GM19035 (cell line): ENCODE measurements around the gene PDLIM1.
"Not testable (repeated sequence)": the region's sequence is repeated elsewhere in the genome, so short reads cannot be mapped to it uniquely, and the experiment has no call there.

Source experiments
- ATAC-seq: cut with Tn5 transposase; IDR thresholded peaks from one replicate; pipeline ENCODE4 v1.9.1; 2021; ENCODE audit not compliant: unreplicated experiment

PDLIM1 gene

DNA sequence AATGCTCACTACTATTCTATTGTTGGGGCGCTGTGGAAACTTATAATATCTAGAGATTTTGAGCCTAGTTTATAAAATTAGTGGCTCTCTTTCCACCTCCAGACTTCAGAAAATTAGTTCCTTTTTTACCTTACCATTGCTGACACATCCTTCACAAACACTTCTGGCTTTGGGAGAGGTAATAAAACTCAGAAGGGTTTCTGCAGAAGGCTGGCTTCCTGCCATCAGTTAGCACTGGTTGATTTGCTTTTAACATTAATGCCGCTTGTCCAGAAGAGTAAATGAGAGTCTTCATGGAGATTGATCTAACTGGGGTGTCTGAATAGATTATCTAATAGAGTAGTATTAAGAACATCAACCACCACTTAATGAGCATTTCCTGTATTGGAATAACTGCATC, 76.4 kb downstream of the PDLIM1 start:
- ATAC-seq = no peak

DNA sequence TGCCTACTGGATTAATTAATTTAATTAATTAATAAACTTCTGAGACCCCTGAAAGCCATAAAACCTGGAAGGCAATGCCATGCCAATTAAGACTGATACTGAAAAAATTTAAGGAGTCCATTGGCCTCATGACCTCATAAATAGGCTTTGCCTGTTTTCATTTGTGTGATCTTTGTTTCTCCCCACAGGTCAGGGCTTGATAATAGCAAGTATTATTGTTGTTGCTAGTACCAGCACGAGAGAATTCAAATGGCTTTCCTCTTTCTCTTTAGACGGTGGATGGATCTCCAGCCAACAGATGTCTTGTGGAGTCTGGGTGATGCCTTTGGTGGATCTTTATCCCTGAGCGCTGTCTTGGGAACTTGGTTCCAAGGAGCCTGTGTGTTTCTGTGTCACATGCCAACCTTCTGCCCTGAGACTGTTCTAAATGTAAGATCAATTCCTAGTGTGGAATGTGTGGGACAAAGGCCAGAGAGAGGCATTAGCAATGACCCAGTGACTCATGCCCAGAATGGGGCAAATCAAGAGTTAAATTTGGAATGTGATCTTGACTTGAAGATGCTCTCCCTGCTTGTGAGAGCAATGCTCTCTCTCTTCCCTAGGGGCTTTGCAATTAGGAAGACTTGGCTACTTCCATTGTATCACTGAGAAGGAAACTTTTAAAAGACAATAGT, 79.1 kb downstream of the PDLIM1 start:
- ATAC-seq = no peak

DNA sequence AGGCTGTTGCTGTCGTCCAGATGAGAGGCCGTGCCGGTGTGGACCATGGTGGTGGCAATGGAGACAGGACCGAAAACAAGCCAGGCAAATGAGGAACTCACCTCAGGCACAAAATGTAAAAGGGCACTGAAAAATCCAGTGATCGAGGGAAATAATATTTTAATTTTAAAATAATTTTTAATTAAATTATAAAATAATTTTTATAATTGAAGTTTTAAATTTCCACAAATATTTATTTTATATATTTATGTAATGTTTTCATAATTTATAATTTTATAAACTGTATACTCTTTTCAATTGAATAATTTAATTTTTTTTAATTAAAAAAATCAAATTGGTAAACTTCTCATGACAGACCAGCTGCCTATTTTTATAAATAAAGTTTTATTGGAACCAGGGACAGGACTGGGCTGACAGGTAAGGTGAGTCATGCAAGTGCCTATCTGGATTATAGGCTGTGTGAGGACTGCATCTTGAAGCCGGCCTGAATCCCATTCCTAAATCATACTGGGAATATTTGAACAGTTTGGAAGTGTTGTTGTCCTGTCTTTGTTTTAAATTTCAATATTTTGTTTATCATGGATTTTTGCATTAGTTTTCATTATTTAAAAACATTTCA, 81.2 kb downstream of the PDLIM1 start:
- no peak for ATAC-seq

DNA sequence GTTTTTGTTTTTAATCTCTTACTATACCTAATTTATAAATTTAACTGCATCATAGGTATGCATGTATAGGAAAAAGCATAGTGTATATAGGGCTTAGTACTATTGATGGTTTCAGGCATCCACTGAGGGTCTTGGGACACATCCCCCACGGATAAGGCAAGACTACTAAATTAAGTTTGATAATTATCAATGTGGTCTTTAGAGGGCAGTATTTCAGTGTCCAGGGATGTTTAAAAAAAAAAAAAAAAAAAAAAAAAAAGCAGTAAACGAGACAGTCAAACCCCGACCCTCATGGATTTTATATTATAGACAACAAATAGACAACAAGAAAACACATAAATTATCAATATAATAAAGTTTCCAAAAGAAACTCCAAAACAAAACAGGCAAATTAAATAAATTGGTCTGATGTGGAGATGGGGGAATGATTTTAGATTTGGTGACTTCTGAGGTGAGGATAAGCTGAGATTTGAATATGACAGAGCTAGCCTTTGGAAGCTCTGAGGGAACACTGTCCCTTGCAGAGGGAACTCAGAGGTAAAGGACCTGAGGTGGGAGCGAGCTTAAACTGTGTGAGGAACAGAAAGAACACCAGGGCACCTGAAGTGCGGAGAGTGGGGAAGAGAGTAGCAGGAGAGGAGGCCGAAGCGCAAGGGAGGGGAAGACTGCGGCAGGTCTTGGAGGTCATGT, 82.0 kb downstream of the PDLIM1 start:
- no peak for ATAC-seq

DNA sequence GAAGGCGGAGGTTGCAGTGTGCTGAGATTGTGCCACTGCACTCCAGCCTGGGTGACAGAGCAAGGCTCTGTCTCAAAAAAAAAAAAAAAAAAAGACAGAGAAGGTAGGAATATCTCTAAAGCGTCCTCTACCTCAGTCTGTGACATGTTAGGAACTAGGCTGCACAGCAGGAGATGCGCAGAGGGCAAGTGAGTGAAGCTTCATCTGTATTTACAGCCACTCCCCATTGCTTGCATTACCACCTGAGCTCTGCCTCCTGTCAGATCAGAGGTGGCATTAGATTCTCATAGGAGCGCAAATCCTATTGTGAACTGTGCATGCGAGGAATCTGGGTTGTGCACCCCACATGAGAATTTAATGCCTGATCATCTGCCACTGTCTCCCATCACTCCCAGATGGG, 87.9 kb downstream of the PDLIM1 start:
- not testable (repeated sequence) for ATAC-seq

DNA sequence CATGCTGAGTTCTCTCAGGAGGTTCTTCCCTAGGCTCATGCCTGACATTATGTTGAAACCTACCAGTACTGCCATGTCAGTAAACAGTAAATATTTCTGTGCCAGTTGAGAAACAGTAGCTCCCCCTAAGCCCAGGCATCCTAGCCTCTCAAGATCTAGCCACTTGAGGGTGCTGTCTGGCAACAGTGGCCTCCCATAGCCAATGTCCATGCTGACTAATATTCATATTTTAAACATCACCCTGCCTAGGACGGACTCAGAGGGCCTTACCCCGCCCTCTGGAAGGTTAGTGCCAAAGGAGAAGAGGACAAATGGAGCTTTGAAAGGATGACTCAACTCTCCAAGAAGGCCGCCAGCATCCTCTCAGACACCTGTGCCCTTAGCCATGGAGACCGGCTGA, 89.1 kb downstream of the PDLIM1 start:
- ATAC-seq = no peak

DNA sequence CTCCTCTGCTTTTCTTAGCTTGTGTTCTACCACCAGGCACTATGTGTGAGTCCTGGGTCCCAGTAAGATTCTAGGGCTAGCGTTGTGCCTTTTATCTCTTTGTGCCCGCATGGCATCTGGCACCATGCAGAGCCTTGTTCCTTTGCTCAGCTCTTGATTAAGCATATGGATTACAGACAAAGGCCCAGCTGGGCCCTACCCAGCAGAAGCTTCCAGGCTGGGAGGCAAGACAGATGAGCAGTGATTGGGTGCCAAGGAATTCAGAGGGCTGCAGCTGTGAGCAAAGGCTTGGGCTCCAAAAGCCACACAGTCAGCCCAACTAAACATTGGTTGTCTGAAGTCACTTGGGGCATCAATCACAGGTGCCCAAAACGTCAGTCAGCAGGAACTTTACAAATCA, 94.8 kb downstream of the PDLIM1 start:
- ATAC-seq = no peak

DNA sequence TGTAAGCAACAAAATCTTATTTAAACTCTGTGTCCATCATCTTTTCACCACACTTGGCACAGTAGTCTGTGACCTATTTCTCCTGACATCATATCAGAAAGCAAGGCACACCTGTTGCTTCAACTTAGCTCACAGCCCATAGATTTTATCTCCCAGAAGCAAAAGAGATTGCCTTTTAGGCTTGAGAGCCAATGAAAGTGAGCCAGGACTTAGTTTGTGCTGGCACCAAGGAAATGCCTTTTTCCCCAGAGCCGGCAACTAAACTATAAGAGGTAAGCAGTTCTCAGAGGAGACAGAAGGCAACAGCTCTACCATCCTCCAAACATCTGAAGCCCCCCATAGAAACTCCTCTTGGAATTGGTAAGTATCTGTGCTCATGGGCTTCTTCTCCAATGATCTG, 96.9 kb downstream of the PDLIM1 start, which contains the start of gene ACSM6:
ACSM6 (plus strand) TSS at position 295 of the 400 bp plus-strand sequence. CDS start 248 bp downstream, outside the sequence.
- ATAC-seq = no peak

DNA sequence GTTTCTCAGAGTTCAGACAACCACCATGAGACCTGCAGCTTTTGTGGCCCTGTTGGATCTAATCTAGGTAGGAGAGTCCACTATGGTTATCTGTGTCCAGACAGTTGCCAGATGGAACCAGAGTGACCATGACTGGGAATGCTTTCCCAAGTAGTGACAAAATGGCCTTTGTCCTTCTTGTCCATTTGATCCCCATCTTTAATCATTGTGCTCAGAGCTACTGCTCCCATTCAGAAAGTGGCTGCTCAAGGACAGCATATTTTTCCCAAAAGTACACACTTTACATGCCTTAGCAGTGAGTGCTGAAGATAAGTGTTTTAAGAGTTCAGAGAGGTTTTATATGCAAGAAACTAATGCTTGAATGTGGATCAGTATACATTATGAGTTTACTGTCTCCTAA, 102.2 kb downstream of the PDLIM1 start:
- ATAC-seq = no peak

DNA sequence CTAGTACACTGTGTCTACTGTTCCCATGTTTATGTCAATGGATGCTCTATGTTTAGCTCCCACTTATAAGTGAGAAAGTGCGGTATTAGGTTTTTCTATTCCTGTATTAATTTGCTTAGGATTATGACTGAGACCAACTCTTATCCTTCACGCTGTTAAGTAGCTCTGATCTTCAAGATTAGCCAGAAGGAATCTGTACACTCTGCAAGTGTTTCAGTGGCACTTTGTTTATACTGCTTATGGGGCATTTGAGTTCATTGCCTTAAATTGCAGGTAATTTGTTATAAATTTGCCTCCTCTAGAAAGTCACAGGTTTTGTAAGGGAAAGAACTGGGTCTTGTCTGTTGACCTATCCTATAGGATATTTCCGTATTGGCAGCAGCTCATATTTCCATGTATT, 103.2 kb downstream of the PDLIM1 start:
- no peak for ATAC-seq
